Fibroblast of skin of abdomen (primary cell): ENCODE measurements around the gene KMT5B. TPM values are rescaled to one million over a fixed set of nuclear protein-coding genes. Genes with fewer than 3 reads are reported as not detected.
"Not testable (repeated sequence)": the region's sequence is repeated elsewhere in the genome, so short reads cannot be mapped to it uniquely, and the experiment has no call there.

Experiments
- DNase-seq: peaks from one replicate; pipeline ENCODE4 v3.0.0-alpha.2; 2013
- polyA plus RNA-seq, 2 experiments: library from polyadenylated mRNA; unstranded; fragments of 120-200 nt; gene quantifications; one replicate each; pipeline ENCODE4 v1.2.1, GENCODE V29; 2013; ENCODE audit not compliant: insufficient read length in 2 of 2

The KMT5B gene
- 26.9 TPM for polyA plus RNA-seq (2013, experiment 1 of 2; ENCODE audit: insufficient read length)
- 28.4 TPM for polyA plus RNA-seq (2013, experiment 2 of 2; ENCODE audit: insufficient read length)

GRCh38 chr11:68213135-68213515 is at the start of gene KMT5B:
Gene KMT5B, minus strand, starts transcription at chr11:68213296. Its CDS starts 23,220 bp downstream, at chr11:68190076.
- no peak for DNase-seq

DNA sequence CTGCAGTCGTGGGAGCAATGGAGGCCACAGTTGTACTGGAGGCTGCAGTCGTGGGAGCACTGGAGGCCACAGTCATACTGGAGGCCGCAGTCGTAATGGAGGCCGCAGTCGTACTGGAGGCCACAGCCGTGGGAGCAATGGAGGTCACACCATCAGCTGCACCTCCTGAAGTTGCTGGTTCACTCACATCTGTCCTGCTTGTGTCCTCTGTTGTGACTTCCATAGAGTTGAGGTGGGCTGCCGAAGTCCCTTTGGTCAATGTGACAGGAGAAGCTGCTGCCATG is 49.4 kb upstream of the KMT5B start:
- DNase-seq: no peak

DNA sequence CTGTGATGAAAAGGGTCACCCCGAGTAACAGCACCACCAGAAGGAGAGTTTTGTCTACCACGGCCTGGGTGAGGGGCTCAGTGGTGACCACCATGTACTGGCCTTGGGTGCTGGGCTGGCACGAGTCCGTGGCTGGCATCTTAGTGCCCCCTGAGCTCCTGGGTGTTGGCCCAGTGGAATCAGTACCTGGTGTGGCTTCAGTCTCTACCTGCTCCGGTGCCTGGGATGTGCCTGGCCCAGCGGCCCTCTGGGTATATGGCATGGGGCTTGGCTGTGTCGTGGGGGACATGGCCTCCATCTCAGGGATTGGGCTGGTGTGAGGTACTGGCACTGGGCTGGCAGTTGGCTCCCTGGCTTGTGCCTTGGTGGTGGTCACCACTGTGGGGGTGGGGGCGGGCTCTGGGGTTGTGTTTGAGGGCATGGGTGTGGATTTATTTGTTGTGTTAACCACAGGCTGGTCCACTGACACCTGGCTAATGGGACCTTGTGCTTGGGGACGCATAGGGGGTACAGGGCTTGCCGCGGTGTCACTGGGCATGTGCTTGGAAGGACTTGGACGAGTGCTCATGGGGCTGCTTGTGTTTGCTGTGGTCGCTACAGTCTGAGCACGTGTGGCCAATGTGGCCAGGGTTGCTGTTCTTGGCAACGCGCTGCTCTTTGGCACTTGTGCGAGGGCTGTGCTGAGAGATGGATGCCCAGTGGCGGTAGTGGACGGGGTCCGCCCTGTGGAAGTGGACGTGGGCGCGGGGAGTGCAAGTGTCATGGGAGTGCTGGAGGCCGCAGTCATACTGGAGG is 48.9 kb upstream of the KMT5B start:
- no peak for DNase-seq

DNA sequence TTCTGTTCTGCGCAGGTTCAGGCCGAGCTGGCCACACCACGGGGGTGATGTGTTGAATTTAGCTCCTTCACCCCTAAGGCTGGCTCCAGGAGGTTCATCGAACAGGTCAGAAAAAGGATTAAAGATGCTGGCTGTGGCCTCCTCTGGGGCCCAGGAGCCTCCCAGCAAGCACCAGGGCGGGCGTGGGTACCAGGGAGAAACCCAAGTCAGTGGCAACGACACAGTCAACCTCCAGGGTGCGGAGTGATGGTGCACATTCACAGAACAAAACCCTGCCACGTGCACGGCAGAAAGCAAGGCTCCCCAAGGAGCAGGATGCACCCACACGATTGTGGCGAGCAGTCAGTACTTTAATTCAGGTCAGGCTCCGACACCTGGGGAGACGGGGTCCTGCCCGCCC is 47.9 kb upstream of the KMT5B start:
- no peak for DNase-seq

DNA sequence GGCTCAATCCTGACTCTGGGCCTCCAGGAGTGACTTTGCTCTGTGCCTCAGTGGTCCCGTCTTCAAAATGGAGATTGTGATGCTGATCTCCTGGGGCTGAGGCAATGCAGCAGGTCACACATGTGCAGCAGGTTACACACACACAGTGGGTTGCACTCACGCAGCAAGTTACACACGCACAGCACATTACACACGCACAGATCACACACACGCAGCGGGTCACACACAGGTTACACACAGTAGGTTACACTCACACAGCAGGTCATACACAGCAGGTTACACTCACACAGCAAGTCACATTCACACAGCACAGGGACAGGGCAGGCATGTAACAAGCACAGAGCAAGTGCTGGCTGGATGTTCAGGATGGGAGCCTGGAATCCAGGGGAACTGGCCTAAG is 47.4 kb upstream of the KMT5B start:
- no peak for DNase-seq

DNA sequence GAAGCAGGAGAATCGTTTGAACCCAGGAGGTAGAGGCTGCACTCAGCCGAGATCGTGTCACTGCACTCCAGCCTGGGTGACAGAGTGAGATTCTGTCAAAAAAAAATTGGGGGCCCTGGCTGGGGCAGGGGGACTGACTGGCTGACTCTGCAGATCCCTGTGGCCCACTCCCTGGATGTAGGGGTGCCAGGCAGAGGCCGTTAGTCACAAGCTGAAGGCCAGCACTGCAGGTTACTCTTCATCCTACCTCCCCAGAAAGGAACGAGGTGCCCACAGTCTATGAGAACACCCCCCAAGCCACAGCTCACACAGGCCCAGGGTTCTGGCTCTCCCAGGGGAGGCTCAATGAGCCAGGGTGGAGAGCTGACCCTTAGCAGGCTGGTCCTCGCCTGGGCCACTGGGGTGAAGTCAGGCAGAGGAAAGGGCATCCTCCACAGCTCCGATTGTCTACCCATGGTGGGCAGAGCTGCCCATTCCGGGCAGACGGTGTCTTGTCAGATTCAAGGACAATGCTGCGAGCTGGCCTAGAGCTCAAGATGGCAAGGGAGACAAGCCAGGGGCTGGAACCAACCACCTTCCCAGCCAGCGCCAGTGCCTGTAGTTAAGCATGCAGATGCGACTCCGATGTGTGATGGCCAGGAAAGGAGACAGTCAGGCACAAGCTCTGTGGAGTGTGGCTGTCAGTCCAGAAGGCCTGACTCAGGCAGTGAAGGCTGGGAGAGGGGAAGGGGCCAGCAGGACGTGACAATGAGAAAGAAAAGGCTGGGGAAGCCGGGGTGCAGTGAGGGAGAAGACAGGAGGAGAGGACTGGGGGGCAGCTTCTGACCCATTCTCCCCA is 46.2 kb upstream of the KMT5B start:
- no peak for DNase-seq

DNA sequence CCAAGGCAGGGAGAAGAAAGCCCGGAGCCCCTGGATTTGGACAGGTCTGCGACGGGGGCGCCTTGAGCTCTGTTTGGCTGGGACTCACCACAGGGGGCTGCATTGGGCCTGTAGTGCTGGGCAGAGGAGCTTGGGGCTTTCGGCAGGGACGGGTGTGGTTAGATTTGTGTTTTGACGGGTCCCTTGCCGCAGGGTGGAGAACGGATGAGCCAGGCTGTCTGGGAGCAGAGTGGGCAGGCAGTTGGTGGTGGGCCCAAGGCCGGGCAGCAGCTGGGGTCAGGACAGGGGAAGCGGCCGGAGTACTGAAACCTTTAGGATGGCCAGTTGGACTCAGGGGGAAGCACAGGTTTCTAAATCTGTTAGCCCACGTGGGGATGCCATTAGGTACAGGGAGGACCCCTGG is 45.3 kb upstream of the KMT5B start:
- DNase-seq: no peak

- DNase-seq: peak; percentile 89
Observed at GRCh38 chr11:68257477-68258362, 44.6 kb upstream of the KMT5B start.

- peak; percentile 73 for DNase-seq
Observed at GRCh38 chr11:68256331-68256741, 43.2 kb upstream of the KMT5B start.

GRCh38 chr11:68255526-68255925 is 42.4 kb upstream of the KMT5B start:
- DNase-seq: peak; percentile 27

DNA sequence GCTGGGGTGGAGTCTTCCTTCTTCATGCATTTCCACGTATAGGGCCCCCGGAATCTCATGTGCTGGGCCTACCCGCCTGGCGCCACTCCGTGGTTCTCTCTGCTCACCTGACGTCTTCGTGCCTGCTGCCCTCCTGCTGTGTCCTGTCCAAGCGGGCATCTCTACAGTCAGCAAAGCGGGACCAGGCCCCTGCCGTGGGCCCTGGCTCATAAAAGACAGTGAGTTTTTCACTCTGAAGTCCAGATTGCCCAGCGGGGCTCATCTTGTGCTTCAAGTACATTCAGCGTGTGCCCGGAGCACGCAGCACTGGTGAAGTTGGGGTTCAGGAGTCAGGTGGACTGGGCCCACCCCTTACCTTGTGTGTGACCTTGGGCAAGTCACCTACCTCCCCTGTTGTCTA is 41.3 kb upstream of the KMT5B start:
- no peak for DNase-seq

DNA sequence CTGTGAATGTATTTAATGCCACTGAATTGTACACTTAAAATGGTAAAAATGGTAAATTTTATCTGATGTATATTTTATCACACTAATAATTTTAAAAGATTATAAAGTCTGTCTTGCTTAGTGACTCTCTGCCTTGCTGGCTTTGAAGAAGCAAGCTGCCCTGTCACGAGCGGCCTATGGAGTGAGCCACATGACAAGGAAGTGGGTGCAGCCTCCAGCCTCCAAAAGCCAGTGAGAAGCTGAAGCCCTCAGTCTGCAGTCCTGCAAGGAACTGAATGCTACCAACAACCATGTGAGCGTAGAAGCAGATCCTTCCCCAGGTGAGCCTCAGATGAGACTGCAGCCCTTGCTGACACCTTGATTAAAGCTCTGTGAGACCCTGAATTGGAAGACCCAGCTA is 38.7 kb upstream of the KMT5B start:
- DNase-seq: no peak

DNA sequence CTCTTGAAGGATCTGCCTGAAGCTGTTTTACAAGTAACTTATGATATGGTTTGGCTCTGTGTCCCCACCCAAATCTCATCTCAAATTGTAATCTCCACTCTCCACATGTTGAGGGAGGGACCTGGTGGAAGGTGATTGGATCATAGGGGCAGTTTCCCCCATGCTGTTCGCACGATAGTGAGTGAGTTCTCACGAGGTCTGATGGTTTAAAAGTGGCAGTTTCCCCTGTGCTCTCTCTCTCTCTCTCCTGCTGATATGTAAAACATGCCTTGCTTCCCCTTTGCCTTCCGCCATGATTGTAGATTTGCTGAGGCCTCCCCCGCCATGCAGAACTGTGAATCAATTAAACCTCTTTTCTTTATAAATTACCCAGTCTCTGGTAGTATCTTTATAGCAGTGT is 31.8 kb upstream of the KMT5B start:
- DNase-seq: not testable (repeated sequence)

GRCh38 chr11:68243847-68244246 is 30.8 kb upstream of the KMT5B start:
- DNase-seq: not testable (repeated sequence)

- DNase-seq: no peak
Observed at GRCh38 chr11:68242616-68243015, 29.5 kb upstream of the KMT5B start.

- no peak for DNase-seq
Observed at GRCh38 chr11:68231621-68232020, 18.5 kb upstream of the KMT5B start.

GRCh38 chr11:68229601-68230000 is 16.5 kb upstream of the KMT5B start:
- no peak for DNase-seq

DNA sequence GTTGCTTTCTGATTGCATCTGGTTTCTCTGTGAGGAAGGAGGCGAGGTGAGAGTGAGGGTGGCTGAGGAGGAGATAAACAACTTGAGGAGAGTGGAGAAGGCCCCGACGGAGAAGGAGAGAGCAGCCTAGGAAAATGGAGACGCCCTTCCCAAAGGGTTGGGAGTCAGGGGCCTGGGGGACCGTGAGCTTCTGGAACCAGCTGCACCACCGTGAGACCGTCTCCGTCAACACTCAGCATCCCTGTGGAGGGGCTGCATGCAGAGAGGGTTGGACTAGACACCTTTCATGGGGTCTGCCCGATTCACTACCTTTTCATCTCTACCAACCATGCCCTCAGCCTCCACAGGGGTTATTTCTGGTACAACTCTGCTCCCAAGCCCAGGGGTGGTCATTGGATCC is 13.3 kb upstream of the KMT5B start:
- no peak for DNase-seq

GRCh38 chr11:68224606-68225005 is 11.5 kb upstream of the KMT5B start:
- DNase-seq: no peak

- no peak for DNase-seq
Observed at GRCh38 chr11:68223275-68223674, 10.2 kb upstream of the KMT5B start.

DNA sequence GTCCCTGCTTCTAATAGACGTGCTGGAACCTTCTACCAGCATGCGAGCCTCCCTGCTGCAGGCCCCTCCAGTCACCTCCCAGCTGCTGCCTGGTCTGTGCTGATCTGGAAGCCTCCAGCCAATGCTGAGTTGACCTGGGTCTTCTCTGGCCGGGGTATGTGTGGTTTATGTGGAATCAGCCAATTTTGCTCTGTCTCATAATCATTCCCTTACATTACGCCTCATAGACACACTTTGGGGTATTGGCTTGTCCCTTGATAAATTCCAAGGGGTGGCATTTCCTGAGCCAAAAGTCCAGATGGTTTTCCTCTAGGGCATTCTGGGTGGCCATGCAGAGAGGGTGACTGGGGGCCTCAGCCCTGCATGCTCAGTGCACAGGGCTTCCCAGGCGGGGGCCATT is 8.3 kb upstream of the KMT5B start:
- DNase-seq: no peak

DNA sequence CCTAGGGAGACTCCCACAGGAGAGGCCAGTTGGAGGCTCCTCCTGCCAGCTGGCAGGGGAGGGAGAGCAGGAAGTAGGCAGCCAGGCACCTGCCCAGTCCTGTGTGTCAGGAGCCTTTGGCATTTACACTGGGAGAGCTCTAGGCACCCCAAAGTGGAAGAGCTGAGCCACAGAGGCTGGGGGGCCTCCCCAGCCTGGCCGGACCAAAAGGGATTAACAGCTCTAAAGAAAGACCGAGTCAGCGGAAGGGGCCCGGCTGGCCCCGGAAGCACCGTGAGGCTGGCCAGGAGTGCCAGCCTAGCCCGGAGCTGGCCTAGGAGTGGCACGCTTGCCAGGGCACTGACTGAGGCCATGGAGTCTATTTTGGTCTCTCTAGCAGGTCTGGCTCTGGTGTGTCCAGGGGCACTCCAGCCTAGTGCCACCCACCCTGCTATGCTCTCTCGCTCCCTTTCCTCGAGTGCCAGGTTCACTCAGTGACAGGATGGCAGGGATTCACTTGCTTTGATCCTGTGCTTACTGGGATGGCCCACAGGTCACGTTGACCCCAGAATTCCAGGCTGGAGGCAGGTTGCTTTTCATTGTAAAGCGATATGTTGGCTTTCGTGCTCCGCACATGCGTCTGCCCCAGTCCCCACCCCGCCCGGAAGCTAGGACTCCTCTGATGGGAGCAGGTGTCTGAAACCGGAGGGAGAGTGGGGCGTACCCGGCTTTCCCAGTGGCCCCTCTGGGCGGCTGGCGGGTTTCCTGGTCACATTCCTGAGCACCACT is 3.3 kb upstream of the KMT5B start:
- no peak for DNase-seq
